ENCODE results near the gene ARL6IP6. TPM values are rescaled to one million over a fixed set of nuclear protein-coding genes. Genes with fewer than 3 reads are reported as not detected.

The ARL6IP6 gene
- 14.3 and 20.4 TPM in 2 replicates for total RNA-seq

DNA sequence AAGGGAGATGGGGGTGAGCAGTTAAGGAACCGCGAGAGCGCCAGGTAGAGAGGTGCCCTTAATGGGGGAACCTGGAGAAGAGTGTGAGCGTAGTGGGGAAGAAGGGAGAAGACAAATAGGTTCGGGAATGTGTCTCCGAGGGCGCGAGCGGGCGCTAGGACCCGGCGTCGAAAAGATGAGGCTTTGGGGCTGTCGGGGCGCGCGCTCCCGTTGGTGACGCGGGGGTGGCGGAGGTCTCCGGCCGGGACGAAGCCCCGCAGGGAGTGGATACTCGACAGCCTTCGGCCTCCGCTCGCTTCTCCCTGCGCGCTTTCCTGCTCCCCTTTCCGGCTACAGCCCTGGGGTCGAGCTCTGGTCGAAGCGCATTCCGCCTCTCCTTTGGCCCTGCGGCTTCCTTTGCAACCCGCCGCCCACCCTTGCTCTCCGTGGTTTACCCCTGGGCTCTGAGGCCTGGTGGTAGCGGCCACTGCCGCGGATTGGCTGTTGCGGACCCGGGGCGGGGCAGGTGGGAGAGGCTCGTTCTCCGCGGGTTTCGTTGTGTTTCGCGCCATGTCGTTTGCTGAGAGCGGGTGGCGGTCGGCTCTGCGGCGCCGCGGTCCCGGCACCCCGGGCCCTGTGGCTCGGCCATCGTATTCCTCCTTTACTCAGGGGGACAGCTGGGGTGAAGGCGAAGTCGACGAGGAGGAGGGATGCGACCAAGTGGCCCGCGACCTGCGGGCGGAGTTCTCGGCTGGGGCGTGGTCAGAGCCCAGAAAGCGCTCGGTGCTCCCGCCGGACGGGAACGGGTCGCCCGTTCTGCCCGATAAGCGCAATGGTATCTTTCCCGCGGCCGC, at the start of gene ARL6IP6:
Gene ARL6IP6 (plus strand): TSS at position 545 of the 833 bp plus-strand sequence. CDS start 5 bp downstream, at position 550.

DNA sequence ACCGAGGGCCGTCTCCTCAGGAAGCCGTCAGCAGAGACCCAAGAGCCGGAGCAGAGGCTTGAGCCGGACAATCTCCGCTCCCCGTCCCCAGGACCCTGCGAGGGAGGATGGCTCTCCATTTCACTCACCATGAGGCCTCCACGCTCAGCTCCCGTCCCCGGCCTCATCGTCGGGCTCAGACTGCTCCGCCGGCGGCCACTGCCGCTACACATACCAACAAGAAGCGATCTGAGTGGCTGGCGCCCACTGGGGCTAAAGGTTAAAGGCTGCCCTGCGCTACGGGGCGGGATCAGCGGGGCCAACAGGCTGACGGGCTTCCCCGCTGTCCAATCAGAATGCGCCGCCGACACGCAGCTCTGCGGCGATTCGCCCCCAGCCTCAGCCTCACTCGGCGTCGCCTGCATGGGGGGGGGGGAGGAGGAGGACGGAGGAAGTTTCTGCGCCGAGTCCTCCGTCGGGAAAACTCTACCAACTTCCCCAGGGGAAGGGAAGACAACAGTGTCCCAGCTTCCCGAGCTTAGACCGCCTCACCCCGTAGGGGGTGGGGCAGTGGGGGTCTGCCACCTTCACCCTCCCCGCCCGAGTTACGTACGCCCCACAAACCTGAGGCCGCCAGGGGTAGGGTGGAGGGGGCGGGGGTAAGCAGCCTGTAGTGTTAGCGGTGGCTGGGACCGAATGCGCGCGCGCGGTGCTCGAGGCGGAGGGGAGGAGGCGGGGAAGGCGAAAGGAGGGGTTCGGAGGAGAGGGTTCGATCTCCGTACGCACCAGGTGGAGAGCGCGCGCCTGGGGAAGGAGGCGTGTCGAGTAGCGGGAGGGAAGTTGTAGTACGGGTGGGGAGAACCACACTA, 968 bp upstream of the ARL6IP6 start, which contains the start of gene PRPF40A:
Gene PRPF40A (minus strand): TSS at position 234 of the 848 bp plus-strand sequence. CDS start 22 bp downstream, at position 212.

Other genes starting within 250 kb of the ARL6IP6 start
- 83.4 and 117 TPM in 2 replicates for gene PRPF40A, start 1.2 kb upstream of the ARL6IP6 start, total RNA-seq

Measured in dermis lymphatic vessel endothelial cell (primary cell).